Epithelial cell of proximal tubule (primary cell): ENCODE results near the gene CSNK2A2. TPM values are rescaled to one million over a fixed set of nuclear protein-coding genes. Genes with fewer than 3 reads are reported as not detected.

Experiments used
- DNase-seq: peaks from one replicate; pipeline ENCODE4 v3.0.0-alpha.2; 2011; ENCODE audit warnings: low read depth
- H3K4me3 ChIP-seq: 2 replicates; pipeline ENCODE4 v1.5.1; 2011; ENCODE audit warnings: low read depth, mild to moderate bottlenecking, low read length
- total RNA-seq: library from RNA; depleted of rRNA; stranded (reverse); fragments of >200 nt; gene quantifications from 2 replicates; pipeline ENCODE4 v1.2.3, GENCODE V29; 2015
- TF ChIP-seq, protein P1 (sequence below): conservative IDR thresholded peaks from 2 replicates; pipeline ENCODE4 v1.5.1; 2012; ENCODE audit warnings: low read depth, mild to moderate bottlenecking, low read length

Gene CSNK2A2
- total RNA-seq, 1 donor from 2014 or later, result 20.2 TPM

DNA sequence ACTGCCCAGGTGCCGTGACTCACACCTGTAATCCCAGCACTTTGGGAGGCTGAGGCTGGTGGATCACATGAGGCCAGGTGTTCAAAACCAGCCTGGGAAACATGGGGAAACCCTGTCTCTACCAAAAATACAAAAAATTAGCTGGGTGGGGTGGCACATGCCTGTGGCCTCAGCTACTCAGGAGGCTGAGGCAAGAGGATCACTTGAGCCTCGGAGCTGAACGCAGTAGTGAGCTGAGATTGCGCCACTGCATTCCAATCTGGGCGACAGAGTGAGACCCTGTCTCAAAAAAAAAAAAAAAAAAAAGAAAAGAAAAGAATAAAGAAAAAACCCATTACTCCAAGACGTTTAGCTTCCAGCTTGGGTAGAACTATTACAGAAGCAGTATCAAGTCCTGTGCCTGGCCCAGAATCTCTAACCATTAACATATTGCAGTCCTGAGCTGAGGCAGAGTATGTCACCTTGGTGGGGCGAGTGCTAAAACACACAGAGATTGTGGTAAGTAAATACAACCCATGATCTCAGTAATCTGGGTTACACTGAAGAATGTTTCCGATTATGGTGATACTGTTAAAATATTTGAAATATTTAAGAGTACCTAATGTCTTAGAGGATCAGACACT, 45.5 kb downstream of the CSNK2A2 start:
- DNase-seq, result no peak
- H3K4me3 ChIP-seq, result no peak overlapping the region
- TF ChIP-seq, protein P1, sequence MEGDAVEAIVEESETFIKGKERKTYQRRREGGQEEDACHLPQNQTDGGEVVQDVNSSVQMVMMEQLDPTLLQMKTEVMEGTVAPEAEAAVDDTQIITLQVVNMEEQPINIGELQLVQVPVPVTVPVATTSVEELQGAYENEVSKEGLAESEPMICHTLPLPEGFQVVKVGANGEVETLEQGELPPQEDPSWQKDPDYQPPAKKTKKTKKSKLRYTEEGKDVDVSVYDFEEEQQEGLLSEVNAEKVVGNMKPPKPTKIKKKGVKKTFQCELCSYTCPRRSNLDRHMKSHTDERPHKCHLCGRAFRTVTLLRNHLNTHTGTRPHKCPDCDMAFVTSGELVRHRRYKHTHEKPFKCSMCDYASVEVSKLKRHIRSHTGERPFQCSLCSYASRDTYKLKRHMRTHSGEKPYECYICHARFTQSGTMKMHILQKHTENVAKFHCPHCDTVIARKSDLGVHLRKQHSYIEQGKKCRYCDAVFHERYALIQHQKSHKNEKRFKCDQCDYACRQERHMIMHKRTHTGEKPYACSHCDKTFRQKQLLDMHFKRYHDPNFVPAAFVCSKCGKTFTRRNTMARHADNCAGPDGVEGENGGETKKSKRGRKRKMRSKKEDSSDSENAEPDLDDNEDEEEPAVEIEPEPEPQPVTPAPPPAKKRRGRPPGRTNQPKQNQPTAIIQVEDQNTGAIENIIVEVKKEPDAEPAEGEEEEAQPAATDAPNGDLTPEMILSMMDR, result no peak

DNA sequence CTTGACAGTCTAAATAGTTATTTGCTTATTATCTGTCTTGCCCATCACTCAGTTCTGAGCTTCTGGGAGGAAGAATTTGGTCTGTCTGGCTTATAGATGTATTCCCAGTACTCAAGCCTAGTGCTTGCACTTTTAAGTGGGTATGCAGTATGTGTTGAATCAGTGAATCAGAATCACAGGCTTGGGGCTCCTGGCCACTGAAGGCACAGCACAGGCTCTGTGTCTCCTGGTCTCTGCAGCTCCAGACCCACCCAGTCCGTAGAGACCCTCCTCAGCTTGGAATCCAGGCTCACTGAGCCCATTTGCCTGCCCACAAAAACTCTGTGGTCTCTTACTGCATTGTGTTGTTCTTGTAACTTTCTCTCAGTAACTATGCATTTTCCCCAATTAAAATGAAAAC, 49.4 kb downstream of the CSNK2A2 start:
- DNase-seq, result no peak
- TF ChIP-seq, protein P1, result no peak

DNA sequence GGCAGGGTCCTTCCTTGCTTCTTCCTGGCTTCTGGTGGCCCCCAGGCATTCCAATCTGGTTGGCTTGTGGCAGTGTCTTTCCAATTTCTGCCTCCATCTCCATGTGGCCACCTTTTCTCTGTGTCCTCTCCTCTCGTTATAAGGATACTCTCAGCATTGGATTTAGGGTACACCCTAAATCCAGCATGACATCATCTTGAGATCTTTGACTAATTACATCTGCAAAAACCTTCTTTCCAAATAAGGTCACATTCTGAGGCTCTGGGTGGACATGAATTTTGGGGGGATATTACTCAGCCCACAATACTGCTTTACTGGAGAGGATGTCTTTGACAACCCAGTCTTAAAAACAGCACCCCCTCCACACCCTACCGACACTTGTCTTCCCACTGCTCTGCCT, 49.8 kb downstream of the CSNK2A2 start:
- no peak overlapping the region for H3K4me3 ChIP-seq
- TF ChIP-seq, protein P1, result no peak
- no peak for DNase-seq

More for the DNA sequence above, 49.4 kb downstream of the CSNK2A2 start:
- H3K4me3 ChIP-seq, result no peak overlapping the region

DNA sequence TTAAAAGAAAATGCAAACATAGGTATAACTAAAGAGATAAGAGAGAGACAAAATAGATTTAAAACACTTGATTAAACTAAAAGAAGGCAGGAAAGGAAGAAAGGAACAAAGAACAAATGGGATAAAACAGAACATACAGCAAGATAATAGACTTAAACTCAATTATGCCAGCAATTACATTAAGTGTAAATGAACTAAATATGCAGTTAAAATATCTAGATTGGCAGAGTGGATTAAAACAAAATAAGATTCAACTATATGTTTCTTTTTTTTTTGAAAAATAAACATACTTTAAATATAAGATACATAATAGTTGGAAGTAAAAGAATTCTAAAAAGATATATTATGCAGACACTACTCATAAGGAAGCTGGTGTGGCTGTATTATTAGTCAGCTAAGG, 59.1 kb downstream of the CSNK2A2 start:
- H3K4me3 ChIP-seq, result no peak overlapping the region
- TF ChIP-seq, protein P1, result no peak
- DNase-seq, result no peak

DNA sequence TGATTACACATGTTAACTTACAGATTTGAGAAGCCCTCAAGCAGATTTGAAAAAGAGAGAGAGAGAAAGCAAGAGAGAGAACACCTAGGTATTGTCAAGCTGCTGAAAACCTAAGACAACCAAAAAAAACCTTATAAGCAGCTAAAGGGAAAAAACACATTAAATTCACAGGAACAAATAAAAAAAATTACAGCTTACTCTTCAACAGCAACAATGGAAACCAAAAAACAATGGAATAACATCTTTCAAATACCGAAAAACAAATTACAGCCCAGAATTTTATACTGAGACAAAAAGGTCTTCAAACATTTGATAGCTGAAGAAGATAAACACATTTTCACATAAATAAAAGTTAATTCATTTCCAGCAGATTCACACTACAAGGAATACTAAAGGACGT, 60.3 kb downstream of the CSNK2A2 start:
- TF ChIP-seq, protein P1, result no peak
- no peak for DNase-seq

DNA sequence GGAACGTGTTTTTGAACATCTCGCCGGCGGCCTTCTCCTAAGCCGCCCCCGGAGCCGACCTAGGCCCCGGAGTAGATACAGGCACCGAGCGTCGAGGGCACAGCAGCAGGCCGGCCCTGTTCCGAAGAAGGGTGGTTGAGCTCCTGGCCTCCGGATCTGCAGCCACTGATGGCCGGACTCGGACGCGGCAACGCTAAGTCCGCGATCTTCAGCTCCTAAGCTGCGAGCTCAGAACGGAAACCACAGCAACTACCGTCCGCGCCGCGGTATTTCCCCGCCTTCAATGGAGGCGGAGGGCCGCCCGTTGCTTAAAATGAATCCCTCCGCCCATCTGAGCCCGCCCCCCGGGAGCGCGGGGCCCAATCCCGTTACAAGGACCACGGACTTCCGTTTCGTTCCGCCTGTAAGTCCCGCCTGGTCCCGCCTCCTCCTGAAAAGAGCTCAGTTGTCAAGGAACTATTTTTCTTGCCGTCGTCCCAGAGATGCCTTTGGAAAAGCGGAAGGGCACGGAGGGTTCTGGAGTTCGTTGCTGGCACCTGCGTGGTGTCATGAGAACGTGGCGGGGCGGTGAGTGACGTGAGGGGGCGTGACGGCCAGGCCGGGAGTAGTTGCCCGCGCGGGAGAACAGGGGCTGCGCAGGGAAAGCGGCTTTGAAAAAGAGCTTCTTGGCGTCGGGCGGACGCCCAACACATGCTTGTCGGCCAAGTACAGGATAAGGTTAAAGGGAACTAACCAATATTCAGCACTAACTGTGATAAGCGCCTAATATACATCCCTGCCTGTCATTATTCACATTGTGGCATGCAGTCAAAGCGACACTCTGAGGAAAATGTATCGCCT, 68.6 kb downstream of the CSNK2A2 start, which contains the start of gene CFAP20:
TSS of gene CFAP20 (minus strand) at position 285 of the 840 bp plus-strand sequence. CDS start at position 19, 266 bp downstream.
- TF ChIP-seq, protein P1, result no peak
- peak; percentile 100 for DNase-seq
- H3K4me3 ChIP-seq, result peak within 1 kb of the TSS; percentile 98

More for the DNA sequence above, 60.3 kb downstream of the CSNK2A2 start:
- no peak overlapping the region for H3K4me3 ChIP-seq
